ENCODE measurements around the gene CORO7. TPM values are rescaled to one million over a fixed set of nuclear protein-coding genes. Genes with fewer than 3 reads are reported as not detected.

Gene CORO7
- total RNA-seq, 2 experiments from 2014 or later, result 167 to 176 TPM

DNA sequence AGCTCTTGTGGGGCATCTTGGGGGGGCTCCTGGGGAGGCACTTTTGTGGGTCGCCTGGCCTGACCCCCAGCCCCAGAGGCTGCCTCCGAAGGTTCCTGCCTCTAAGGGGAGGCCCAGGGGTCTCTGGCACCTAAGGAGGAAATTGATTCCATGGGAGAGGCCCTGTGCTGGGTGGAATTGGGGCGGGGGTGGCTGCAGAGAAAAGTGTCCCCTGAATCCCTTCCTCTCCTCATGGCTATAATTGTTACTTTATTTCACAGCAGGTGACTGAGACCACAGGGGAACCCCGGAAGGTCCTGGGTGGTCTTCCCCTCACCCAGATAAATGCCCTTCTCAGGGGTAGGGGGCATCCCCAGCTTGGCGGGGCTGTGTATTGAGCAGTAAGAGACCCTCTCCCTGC lies 97.4 kb downstream of the CORO7 start:
- POLR2A ChIA-PET, result no interaction called here
- DNase-seq, result no peak
- Mint-ChIP-seq H3K9me3 (ENCODE audit: insufficient read depth) (no peaks in the 10 kb centered on the region), H3K27me3 (ENCODE audit: low read depth) (peaks cover 13% of the 10 kb centered on the region), H3K4me1 (ENCODE audit: low read depth) (peaks cover 30% of the 10 kb centered on the region), H3K36me3 (ENCODE audit: low read depth) (peaks cover 2% of the 10 kb centered on the region), H3K4me3 (no peak overlapping the region), H3K27ac (no peak overlapping the region)
- CTCF ChIA-PET, result interaction anchor here (1.0 to 2.3 kb wide), 2 partner anchors 9 to 15 kb away, joined by 3 to 7 read pairs; no protein-coding TSS in a partner anchor
- ATAC-seq, result no peak

DNA sequence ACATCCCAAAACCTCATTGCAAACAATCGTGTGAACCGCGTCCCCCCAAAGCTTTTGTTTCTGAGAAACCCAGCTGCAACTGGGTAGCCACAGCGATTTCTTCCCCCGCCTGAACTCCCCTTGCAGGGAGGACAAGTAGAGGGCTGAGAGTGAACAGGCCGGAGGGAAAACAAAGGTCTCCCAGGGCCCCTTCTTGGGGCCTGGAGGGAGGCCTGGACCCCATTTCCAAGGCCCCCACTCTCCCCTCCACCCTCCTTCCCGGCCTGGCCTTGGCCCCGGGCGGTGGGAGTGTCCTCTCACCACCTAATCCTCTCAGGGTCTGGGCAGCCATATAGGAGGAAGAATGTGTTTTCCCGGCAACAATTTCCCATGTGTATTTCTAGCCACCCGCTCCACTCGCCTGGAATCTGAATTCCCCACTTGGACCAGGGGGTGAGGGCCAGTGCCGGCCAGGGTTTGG lies 97.9 kb downstream of the CORO7 start:
- no peak overlapping the region for H3K27ac Mint-ChIP-seq
- H3K36me3 Mint-ChIP-seq (ENCODE audit: low read depth), result peaks cover 2% of the 10 kb centered on the region
- no peak for ATAC-seq
- no peak for DNase-seq
- no peak overlapping the region for H3K4me3 Mint-ChIP-seq
- peaks cover 14% of the 10 kb centered on the region for H3K27me3 Mint-ChIP-seq (ENCODE audit: low read depth)
- H3K4me1 Mint-ChIP-seq (ENCODE audit: low read depth), result peaks cover 32% of the 10 kb centered on the region
- ChIA-PET POLR2A (no interaction called here), CTCF (interaction anchor here (1.0 to 2.3 kb wide), 2 partner anchors 9 to 15 kb away, joined by 3 to 7 read pairs; no protein-coding TSS in a partner anchor)
- no peaks in the 10 kb centered on the region for H3K9me3 Mint-ChIP-seq (ENCODE audit: insufficient read depth)

DNA sequence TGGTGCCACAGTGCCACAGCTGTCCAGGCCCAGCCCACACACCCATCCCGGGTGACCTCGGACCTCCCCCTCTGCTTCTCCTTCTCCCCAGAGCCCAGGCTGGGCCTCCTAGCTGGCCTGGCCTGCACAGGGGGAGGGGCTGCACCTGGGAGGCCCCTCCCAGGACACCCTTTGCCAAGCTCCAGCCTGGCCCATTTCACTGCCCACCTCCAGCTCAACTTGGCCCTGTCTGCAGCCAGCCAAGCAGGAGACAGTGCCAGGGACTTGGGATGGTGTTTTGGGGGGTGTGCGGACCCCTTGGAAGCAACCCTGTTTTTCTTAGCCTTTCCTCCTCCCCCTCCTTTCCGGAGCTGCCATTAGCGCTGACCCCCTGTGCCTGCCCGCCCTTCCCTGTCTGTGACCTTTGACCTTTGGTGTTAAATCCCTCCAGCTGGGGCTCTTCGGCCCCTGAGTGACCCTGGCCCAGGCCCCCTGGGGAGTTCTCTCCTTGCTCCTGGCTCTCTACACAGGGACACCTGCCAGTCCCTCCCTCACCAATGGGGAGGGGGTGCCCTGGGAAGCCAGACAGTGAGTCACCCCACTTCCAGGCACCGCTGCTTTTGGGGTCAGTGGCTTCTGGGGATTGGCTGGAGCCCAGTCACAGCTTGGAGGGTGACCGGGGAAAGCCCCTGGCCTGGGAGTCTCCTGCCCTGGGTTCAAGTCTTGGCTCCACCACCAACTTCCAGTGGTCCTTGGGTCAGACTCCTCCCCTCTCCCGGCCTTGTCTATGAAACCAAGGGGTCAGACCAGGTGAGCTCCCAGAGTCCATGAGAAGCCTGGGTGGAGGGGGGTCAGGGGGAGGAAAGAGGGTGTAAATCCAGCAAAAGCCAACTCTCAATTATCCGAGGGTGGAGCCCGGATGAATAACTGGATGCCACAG lies 98.6 kb downstream of the CORO7 start:
- Mint-ChIP-seq H3K4me1 (ENCODE audit: low read depth) (peaks cover 32% of the 10 kb centered on the region), H3K36me3 (ENCODE audit: low read depth) (peaks cover 2% of the 10 kb centered on the region), H3K9me3 (ENCODE audit: insufficient read depth) (no peaks in the 10 kb centered on the region), H3K27ac (no peak overlapping the region), H3K4me3 (no peak overlapping the region), H3K27me3 (ENCODE audit: low read depth) (peaks cover 17% of the 10 kb centered on the region)
- ATAC-seq (no peak), DNase-seq (no peak)
- ChIA-PET CTCF (interaction anchor here (2.3 kb wide), 1 partner anchor 8 kb away, joined by 7 read pairs; no protein-coding TSS in a partner anchor), POLR2A (no interaction called here)

DNA sequence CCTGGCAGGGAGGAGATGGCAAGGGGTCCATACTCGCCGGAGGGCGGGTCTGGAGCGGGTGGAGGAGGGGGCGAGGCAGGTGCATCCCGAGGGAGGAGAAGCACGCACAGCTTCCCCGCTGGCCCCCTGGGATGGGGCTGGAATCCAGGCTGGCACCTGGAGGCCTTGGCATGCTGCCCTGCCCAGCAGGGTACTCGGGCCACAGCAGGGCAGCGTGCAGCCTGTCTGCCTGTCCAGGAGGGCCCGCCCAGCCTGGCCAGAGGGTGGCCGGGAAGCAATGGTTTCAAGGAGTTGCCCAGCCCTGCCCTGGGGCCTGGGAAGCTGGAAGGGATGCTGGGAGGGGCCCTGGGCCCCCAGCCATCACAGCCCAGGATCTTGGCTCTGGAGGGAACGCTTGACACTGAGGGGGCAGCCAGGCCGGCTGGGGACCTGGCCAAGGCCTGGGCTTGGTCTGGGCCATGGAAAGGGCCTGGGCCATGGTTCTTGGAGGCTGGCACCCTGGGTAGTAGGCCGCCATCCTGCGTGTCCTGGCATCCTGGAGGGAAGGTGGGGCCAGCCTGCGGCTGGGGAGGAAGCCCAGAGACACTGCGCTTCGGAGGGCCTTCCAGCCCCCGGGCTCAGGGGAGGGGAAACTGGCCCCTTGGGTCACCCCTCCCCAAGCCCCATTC lies 99.4 kb downstream of the CORO7 start:
- DNase-seq, result no peak
- Mint-ChIP-seq H3K4me1 (ENCODE audit: low read depth) (peaks cover 32% of the 10 kb centered on the region), H3K9me3 (ENCODE audit: insufficient read depth) (no peaks in the 10 kb centered on the region), H3K4me3 (peak overlapping the region; percentile 15), H3K27me3 (ENCODE audit: low read depth) (peaks cover 17% of the 10 kb centered on the region), H3K36me3 (ENCODE audit: low read depth) (peaks cover 2% of the 10 kb centered on the region), H3K27ac (no peak overlapping the region)
- POLR2A ChIA-PET, result interaction anchor here (1.1 kb wide), 1 partner anchor 9 kb away, joined by 4 read pairs; no protein-coding TSS in a partner anchor
- CTCF ChIA-PET, result interaction anchor here (0.6 kb wide), 1 partner anchor 9 kb away, joined by 3 read pairs; no protein-coding TSS in a partner anchor
- no peak for ATAC-seq

DNA sequence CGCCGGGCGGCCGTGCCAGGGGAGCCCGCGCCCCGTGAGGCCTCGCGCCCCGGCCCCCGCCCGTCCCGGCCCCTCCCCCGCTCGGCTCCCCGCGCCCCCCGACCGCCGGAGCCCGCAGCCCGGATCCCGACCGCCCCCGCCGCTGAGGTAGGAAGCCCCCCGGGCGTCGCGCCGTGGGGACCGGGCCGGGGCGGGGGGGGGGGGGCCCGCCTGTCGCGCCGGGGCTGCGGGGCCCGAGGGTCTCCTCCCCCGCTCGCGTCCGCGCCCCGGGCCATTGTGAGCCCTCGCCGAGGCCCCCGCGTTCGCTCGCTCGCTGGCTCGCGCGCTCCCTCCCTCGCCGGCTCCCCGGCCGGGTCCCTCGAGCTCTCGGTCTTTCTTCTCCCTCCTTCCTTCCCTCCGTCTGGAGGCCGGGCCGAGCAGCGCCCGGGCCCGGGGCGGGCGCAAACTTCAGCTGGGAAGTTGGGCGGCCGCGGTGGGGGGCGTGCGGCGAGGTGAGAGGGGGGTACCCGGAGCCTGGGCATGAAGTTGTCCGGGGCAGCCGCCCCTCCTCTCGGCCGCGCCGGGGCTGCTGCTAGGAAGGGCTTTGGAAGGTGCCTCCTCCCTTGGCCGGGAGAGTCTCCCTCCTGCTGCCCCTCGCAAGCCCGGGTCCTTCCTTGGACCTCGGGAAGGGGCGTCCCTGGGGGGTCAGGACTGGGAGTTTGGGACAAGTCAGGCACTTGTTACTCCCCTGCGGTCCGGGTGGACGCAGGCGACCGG lies 100.1 kb downstream of the CORO7 start:
- H3K4me1 Mint-ChIP-seq (ENCODE audit: low read depth), result peaks cover 32% of the 10 kb centered on the region

DNA sequence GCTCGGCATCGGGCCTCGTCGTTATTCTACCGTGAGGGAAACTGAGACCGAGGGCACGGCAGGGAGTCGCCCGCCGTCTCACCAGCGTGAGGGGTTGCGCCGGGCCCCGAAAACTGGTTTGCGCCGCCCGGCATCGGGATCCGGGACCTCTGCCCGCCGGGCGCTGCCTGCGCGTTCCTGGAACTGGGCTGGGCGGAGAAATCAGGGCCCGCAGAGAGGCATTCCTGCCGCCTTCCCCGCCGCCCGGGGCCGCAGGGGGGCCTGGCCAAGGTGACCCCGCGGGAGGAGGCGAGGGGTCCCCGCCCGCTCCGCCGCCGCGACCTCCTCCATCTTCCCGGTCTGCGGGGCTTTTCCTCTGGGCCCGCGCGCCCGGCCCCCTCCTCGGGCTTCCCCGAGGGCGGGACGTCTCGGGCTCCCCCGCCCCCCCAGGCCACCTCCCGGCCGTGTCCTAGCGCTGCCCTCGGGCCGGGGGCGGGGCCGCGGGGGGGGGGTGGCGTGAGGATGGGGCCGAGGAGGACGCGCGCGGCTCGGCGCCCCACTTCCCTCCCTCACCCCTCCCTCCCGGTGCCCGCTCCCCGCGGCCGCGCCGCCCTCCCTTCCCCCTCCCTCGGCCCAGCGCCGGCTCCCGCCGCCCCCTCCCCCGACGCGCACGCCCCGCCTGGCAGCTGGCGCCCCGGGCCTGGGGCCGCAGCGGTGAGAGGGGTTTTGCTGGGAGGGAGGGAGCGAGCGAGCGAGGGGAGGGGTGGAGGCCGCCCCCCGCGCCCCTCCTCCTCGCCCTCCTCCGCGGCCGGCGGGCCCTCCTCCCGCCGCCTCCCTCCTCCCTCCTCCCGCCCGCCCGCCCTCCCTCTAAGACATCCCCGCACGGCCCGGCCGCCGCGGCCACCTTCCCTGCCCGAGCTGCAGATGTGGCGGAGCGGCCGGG lies 100.9 kb downstream of the CORO7 start, which contains the start of gene GLIS2:
Gene GLIS2 (plus strand): TSS at position 882 of the 922 bp plus-strand sequence. CDS start 16,214 bp downstream, outside the sequence.
- DNase-seq, result no peak
- peaks cover 17% of the 10 kb centered on the region for H3K27me3 Mint-ChIP-seq (ENCODE audit: low read depth)
- no peaks in the 10 kb centered on the region for H3K9me3 Mint-ChIP-seq (ENCODE audit: insufficient read depth)
- H3K4me3 Mint-ChIP-seq, result peak within 1 kb of the TSS; percentile 74
- no peak within 1 kb of the TSS for H3K27ac Mint-ChIP-seq
- ChIA-PET CTCF (interaction anchor here (0.6 to 1.9 kb wide), 4 partner anchors 13 to 42 kb away, joined by 3 to 4 read pairs (median 3); partner anchors contain the start of gene TFAP4), POLR2A (interaction anchor here (1.1 kb wide), 1 partner anchor 7 kb away, joined by 4 read pairs; no protein-coding TSS in a partner anchor)
- H3K4me1 Mint-ChIP-seq (ENCODE audit: low read depth), result peaks cover 32% of the 10 kb centered on the region
- peaks cover 2% of the 10 kb centered on the region for H3K36me3 Mint-ChIP-seq (ENCODE audit: low read depth)
- ATAC-seq, result peak; percentile 36

More for the DNA sequence above, 100.1 kb downstream of the CORO7 start:
- peaks cover 17% of the 10 kb centered on the region for H3K27me3 Mint-ChIP-seq (ENCODE audit: low read depth)
- POLR2A ChIA-PET, result interaction anchor here (1.1 kb wide), 1 partner anchor 8 kb away, joined by 4 read pairs; no protein-coding TSS in a partner anchor
- no peak for DNase-seq
- no peak for ATAC-seq
- no peak overlapping the region for H3K27ac Mint-ChIP-seq
- CTCF ChIA-PET, result interaction anchor here (0.6 kb wide), 2 partner anchors 8 to 14 kb away, joined by 3 read pairs; no protein-coding TSS in a partner anchor
- peaks cover 2% of the 10 kb centered on the region for H3K36me3 Mint-ChIP-seq (ENCODE audit: low read depth)
- H3K9me3 Mint-ChIP-seq (ENCODE audit: insufficient read depth), result no peaks in the 10 kb centered on the region
- no peak overlapping the region for H3K4me3 Mint-ChIP-seq

DNA sequence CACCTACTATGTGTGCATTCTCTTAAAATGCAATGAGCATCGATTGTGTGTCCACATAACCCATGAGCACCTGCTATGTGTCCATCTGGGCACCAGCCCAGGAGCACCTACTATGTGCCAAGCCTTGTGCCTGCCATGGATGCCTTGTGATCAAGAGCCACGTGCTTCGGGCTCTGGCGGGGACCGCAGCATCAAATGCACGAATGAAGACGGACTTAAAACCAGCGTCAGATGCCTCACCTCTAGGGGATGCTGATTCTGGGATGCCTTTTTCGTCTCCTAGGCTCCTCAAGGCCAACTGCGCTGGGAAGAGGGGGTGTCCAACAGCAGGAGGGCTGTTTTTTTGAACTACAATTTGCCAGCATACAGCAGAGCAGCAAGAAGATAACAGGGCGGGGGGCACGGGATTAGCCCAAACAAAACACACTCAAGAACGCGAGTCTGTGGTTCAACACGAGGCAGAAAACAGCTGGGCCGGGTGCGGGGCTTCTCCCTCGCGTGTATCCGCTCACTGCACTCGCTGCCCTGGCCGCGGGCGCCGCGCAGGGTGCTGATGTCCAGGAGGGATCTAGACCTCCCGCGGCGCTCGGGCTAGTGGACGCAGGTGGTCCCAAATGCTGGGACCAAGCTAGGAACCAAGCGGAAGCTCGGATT lies 101.7 kb downstream of the CORO7 start:
- peaks cover 34% of the 10 kb centered on the region for H3K4me1 Mint-ChIP-seq (ENCODE audit: low read depth)
- H3K27me3 Mint-ChIP-seq (ENCODE audit: low read depth), result peaks cover 17% of the 10 kb centered on the region
- ATAC-seq, result no peak
- ChIA-PET CTCF (interaction anchor here (0.6 to 1.9 kb wide), 3 partner anchors 14 to 41 kb away, joined by 3 to 4 read pairs (median 3); partner anchors contain the start of gene TFAP4), POLR2A (no interaction called here)
- DNase-seq, result peak; percentile 38
- no peak overlapping the region for H3K27ac Mint-ChIP-seq
- no peaks in the 10 kb centered on the region for H3K9me3 Mint-ChIP-seq (ENCODE audit: insufficient read depth)
- peaks cover 2% of the 10 kb centered on the region for H3K36me3 Mint-ChIP-seq (ENCODE audit: low read depth)
- H3K4me3 Mint-ChIP-seq, result peak overlapping the region; percentile 74

DNA sequence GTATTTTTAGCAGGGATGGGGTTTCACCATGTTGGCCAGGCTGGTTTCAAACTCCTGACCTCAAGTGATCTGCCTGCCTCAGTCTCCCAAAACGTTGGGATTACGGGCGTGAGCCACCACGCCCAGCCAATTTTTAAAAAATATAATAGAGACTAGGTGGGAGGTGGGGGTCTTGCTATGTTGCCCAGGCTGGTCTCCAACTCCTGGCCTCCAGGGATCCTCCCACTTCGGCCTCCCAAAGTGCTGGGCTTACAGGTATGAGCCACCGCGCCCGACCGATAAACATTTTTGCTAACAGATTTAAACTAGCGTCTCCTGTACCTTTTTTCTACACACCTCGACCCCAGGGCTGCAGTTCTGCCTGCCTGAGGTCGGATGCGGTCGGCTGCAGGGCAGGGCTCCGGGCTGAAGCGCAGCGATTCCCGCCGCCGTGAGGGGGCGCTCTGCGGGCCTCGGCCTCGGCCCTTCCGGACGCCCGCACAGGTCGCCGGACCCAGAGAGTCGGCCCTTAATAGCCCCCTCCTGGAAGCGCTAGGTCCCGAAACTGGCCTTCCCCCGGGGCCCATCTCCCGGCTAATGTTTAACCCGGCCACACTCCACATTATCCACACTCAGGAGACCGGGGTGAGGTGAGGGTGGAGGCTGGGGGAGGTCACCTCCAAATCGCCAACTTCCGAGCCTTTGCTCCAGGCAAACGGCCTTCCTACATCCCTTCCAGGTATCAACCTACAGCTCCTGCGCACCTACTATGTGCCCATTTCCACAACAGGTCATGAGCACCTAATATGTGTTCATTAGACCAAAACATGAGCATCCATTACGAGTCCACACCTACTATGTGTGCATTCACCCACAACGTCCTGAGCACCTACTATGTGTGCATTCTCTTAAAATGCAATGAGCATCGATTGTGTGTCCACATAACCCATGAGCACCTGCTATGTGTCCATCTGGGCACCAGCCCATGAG lies 102.5 kb downstream of the CORO7 start:
- CTCF ChIA-PET, result interaction anchor here (1.7 to 5.1 kb wide), 4 partner anchors 7 to 41 kb away, joined by 4 to 30 read pairs (median 5); partner anchors contain the start of gene TFAP4
- no peak overlapping the region for H3K27ac Mint-ChIP-seq

DNA sequence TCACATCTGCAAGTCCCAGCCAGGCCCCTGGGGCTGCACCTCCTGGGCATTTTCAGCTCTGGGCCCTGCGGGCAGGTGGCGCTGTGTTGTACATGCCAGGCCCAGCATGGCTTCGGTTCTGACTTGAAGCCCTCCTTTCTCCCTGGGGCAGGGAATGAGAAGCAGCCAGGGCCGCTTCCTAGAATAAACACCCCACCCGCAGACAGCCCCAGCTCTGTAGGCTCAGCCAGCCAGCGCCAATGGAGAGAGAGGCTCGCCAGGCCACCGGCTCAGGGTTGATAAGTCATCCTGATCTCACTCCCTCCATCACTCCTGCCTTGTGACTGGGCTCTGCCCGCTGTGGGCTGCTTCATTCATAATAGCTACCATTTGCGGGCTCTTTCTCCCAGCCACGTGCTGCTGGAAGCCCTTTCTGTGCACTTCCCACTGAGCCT lies 106.5 kb downstream of the CORO7 start:
- ATAC-seq, result no peak
- DNase-seq, result peak; percentile 73
- H3K27ac Mint-ChIP-seq, result peak overlapping the region; percentile 11
- no peak overlapping the region for H3K4me3 Mint-ChIP-seq
- H3K27me3 Mint-ChIP-seq (ENCODE audit: low read depth), result peaks cover 12% of the 10 kb centered on the region
- peaks cover 48% of the 10 kb centered on the region for H3K4me1 Mint-ChIP-seq (ENCODE audit: low read depth)
- H3K36me3 Mint-ChIP-seq (ENCODE audit: low read depth), result peaks cover 21% of the 10 kb centered on the region
- H3K9me3 Mint-ChIP-seq (ENCODE audit: insufficient read depth), result no peaks in the 10 kb centered on the region
- ChIA-PET CTCF (interaction anchor here (0.6 to 5.9 kb wide), 9 partner anchors 9 to 1306 kb away, joined by 3 to 30 read pairs (median 3); partner anchors contain the start of genes PAM16 and TFAP4), POLR2A (interaction anchor here (1.1 to 1.3 kb wide), 2 partner anchors 12 to 41 kb away, joined by 3 to 4 read pairs; partner anchors contain the start of gene PAM16)

More for the DNA sequence above, 102.5 kb downstream of the CORO7 start:
- POLR2A ChIA-PET, result no interaction called here
- peak overlapping the region; percentile 74 for H3K4me3 Mint-ChIP-seq
- H3K27me3 Mint-ChIP-seq (ENCODE audit: low read depth), result peaks cover 17% of the 10 kb centered on the region
- no peaks in the 10 kb centered on the region for H3K9me3 Mint-ChIP-seq (ENCODE audit: insufficient read depth)
- DNase-seq, result peak; percentile 39
- H3K36me3 Mint-ChIP-seq (ENCODE audit: low read depth), result peaks cover 2% of the 10 kb centered on the region
- H3K4me1 Mint-ChIP-seq (ENCODE audit: low read depth), result peaks cover 33% of the 10 kb centered on the region
- no peak for ATAC-seq
